Mammary epithelial cell (primary cell): Measurements from ENCODE around the gene RPL32.

ENCODE experiments used
- EZH2 ChIP-seq: IDR thresholded peaks from 2 replicates; pipeline ENCODE4 v1.6.1; 2012; ENCODE audit warnings: low read length, inconsistent platforms, borderline replicate concordance
- TF ChIP-seq, protein P1 (sequence below), 2 donors: IDR thresholded peaks in 1 of 2; conservative IDR thresholded peaks in 1 of 2; 2 replicates each; pipeline ENCODE4 v1.5.1; 2011 to 2012; ENCODE audit warnings: inconsistent platforms in 2 of 2, low read length in 2 of 2, mild to moderate bottlenecking in 2 of 2, control low read depth in 1 of 2, low read depth in 1 of 2; ENCODE audit not compliant: insufficient read depth in 1 of 2; ENCODE audit errors: extremely low read depth in 1 of 2

- TF ChIP-seq, protein P1, sequence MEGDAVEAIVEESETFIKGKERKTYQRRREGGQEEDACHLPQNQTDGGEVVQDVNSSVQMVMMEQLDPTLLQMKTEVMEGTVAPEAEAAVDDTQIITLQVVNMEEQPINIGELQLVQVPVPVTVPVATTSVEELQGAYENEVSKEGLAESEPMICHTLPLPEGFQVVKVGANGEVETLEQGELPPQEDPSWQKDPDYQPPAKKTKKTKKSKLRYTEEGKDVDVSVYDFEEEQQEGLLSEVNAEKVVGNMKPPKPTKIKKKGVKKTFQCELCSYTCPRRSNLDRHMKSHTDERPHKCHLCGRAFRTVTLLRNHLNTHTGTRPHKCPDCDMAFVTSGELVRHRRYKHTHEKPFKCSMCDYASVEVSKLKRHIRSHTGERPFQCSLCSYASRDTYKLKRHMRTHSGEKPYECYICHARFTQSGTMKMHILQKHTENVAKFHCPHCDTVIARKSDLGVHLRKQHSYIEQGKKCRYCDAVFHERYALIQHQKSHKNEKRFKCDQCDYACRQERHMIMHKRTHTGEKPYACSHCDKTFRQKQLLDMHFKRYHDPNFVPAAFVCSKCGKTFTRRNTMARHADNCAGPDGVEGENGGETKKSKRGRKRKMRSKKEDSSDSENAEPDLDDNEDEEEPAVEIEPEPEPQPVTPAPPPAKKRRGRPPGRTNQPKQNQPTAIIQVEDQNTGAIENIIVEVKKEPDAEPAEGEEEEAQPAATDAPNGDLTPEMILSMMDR (conservative IDR thresholded peaks at IDR 0.05 in 1 of 2, IDR thresholded peaks at IDR 0.05 in 1 of 2; ENCODE audit: extremely low read depth in 1 of 2, insufficient read depth in 1 of 2, low read depth in 1 of 2, low read length in 2 of 2): no peak
- no peak for TF ChIP-seq EZH2
Observed at GRCh38 chr3:12842469-12842868, 1.1 kb upstream of the RPL32 start.
